ENCODE results near the gene ATP6V1B1.

Gene ATP6V1B1

GRCh38 chr2:70947556-70948184 lies 12.0 kb downstream of the ATP6V1B1 start:
- Histone ChIP-seq H3K4me1 (ENCODE audit: control insufficient read depth in 1 of 2, insufficient read depth in 1 of 2, low read depth in 1 of 2, low read length in 1 of 2) (peaks cover 0 to 8% of the 10 kb centered on the region in 2 experiments), H3K27me3 (peaks cover 83% of the 10 kb centered on the region), H3K36me3 (no peaks in the 10 kb centered on the region), H3K9me3 (no peaks in the 10 kb centered on the region), H3K27ac (no peak overlapping the region), H3K4me3 (ENCODE audit: low read depth in 1 of 2, low read length in 1 of 2) (no peak overlapping the region)
- no peak for TF ChIP-seq CTCF (IDR thresholded peaks at IDR 0.05)

GRCh38 chr2:70948337-70949003 lies 12.8 kb downstream of the ATP6V1B1 start:
- Histone ChIP-seq H3K27ac (no peak overlapping the region), H3K4me1 (ENCODE audit: control insufficient read depth in 1 of 2, insufficient read depth in 1 of 2, low read depth in 1 of 2, low read length in 1 of 2) (peaks cover 0 to 8% of the 10 kb centered on the region in 2 experiments), H3K36me3 (no peaks in the 10 kb centered on the region), H3K27me3 (peaks cover 88% of the 10 kb centered on the region), H3K4me3 (ENCODE audit: low read depth in 1 of 2, low read length in 1 of 2) (peak overlapping the region in 1 of 2 experiments; percentile 6), H3K9me3 (no peaks in the 10 kb centered on the region)
- TF ChIP-seq CTCF (IDR thresholded peaks at IDR 0.05): peak; percentile 52

GRCh38 chr2:70949086-70949485 lies 13.4 kb downstream of the ATP6V1B1 start:
- Histone ChIP-seq H3K27me3 (peaks cover 94% of the 10 kb centered on the region), H3K27ac (no peak overlapping the region), H3K4me1 (ENCODE audit: control insufficient read depth in 1 of 2, insufficient read depth in 1 of 2, low read depth in 1 of 2, low read length in 1 of 2) (peaks cover 0 to 8% of the 10 kb centered on the region in 2 experiments), H3K36me3 (no peaks in the 10 kb centered on the region), H3K9me3 (no peaks in the 10 kb centered on the region), H3K4me3 (ENCODE audit: low read depth in 1 of 2, low read length in 1 of 2) (no peak overlapping the region)
- no peak for TF ChIP-seq CTCF (IDR thresholded peaks at IDR 0.05)

- H3K9me3 ChIP-seq: no peaks in the 10 kb centered on the region
- H3K36me3 ChIP-seq: no peaks in the 10 kb centered on the region
- no peak overlapping the region for H3K4me3 ChIP-seq (ENCODE audit: low read depth in 1 of 2, low read length in 1 of 2)
- peaks cover 85% of the 10 kb centered on the region for H3K27me3 ChIP-seq
- no peaks in the 10 kb centered on the region for H3K4me1 ChIP-seq (ENCODE audit: control insufficient read depth in 1 of 2, insufficient read depth in 1 of 2, low read depth in 1 of 2, low read length in 1 of 2)
- no peak for TF ChIP-seq CTCF (IDR thresholded peaks at IDR 0.05)
- no peak overlapping the region for H3K27ac ChIP-seq
These were observed 19.2 kb downstream of the ATP6V1B1 start for GRCh38 chr2:70954886-70955285.

GRCh38 chr2:70956141-70956540 lies 20.4 kb downstream of the ATP6V1B1 start:
- Histone ChIP-seq H3K9me3 (no peaks in the 10 kb centered on the region), H3K4me3 (ENCODE audit: low read depth in 1 of 2, low read length in 1 of 2) (no peak overlapping the region), H3K36me3 (no peaks in the 10 kb centered on the region), H3K27me3 (peaks cover 72% of the 10 kb centered on the region), H3K4me1 (ENCODE audit: control insufficient read depth in 1 of 2, insufficient read depth in 1 of 2, low read depth in 1 of 2, low read length in 1 of 2) (no peaks in the 10 kb centered on the region), H3K27ac (no peak overlapping the region)
- TF ChIP-seq CTCF (IDR thresholded peaks at IDR 0.05): no peak
